SK-N-SH treated with all-trans-retinoic acid at 6 μM for 48 hours (cell line): Measurements from ENCODE around the gene ETV6.

Source experiments
- TOX ChIP-seq: fragments of 250-450 bp; sonication (Bioruptor Pico); IDR thresholded peaks from 2 replicates; pipeline ENCODE4 v1.8.0; 2021; ENCODE audit warnings: mild to moderate bottlenecking, moderate library complexity, borderline replicate concordance
- ZFP3 ChIP-seq: fragments of 250-450 bp; sonication (Bioruptor Pico); IDR thresholded peaks from 2 replicates; pipeline ENCODE4 v1.5.0; 2020; ENCODE audit warnings: mild to moderate bottlenecking, moderate library complexity
- ZNF70 ChIP-seq: fragments of 450-650 bp; formaldehyde crosslinking; IDR thresholded peaks from 2 replicates; pipeline ENCODE4 v1.5.0; 2020; ENCODE audit warnings: mild to moderate bottlenecking, moderate library complexity

GRCh38 chr12:11628353-11628752 lies 21.1 kb upstream of the ETV6 start:
- TF ChIP-seq TOX (CRISPR knock-in tag) (no peak), ZFP3 (CRISPR knock-in tag) (no peak), ZNF70 (no peak)
